IMR-90 (cell line): ENCODE measurements around the gene CLPTM1L. TPM values are rescaled to one million over a fixed set of nuclear protein-coding genes. Genes with fewer than 3 reads are reported as not detected.

ENCODE experiments used
- ATAC-seq: fragments of 200-7000 bp; cut with Tn5 transposase; 2 replicates; pipeline ENCODE4 v1.9.1; 2020; ENCODE audit warnings: low read depth, mild to moderate bottlenecking, moderate library complexity
- BruUV-seq: library from RNA; stranded (reverse); fragments of 400-500 nt; replicated peaks from 2 replicates; lab custom pipeline; 2021; lab: Mats Ljungman, UMichigan
- CTCF ChIA-PET: fragments of 300-600 bp; formaldehyde crosslinking; extraction: SDS; loops from one replicate; lab custom pipeline; 2021; ENCODE audit warnings: antibody characterized with exemption; lab: Yijun Ruan, JAX
- POLR2A ChIA-PET: fragments of 300-600 bp; sonication (Branson Sonifier 250); formaldehyde crosslinking; loops from one replicate; lab custom pipeline; 2022; ENCODE audit warnings: antibody characterized with exemption; ENCODE audit not compliant: unreplicated experiment; lab: Charles Lee
- DNase-seq: peaks from one replicate; pipeline ENCODE4 v3.0.0; 2013
- H2AFZ ChIP-seq: replicated peaks from 2 replicates; pipeline ENCODE3; 2013; ENCODE audit warnings: low read length, mild to moderate bottlenecking; ENCODE audit not compliant: poor library complexity
- H2AK5ac ChIP-seq: 2 replicates; pipeline ENCODE4 v1.6.1; 2013; ENCODE audit warnings: low read depth, low read length, inconsistent platforms
- H2AK9ac ChIP-seq: replicated peaks from 2 replicates; pipeline ENCODE3; 2013; ENCODE audit warnings: mild to moderate bottlenecking, low read depth, low read length, moderate library complexity; ENCODE audit not compliant: poor library complexity
- H2BK120ac ChIP-seq: 2 replicates; pipeline ENCODE4 v1.6.1; 2013; ENCODE audit warnings: low read depth, low read length, inconsistent platforms
- H2BK15ac ChIP-seq: 3 replicates; pipeline ENCODE4 v1.6.1; 2013; ENCODE audit warnings: low read depth, low read length, inconsistent platforms
- H2BK20ac ChIP-seq: 2 replicates; pipeline ENCODE4 v1.6.1; 2013; ENCODE audit warnings: low read depth, mild to moderate bottlenecking, inconsistent platforms, low read length, moderate library complexity
- H2BK5ac ChIP-seq: 2 replicates; pipeline ENCODE4 v1.6.1; 2013; ENCODE audit warnings: mild to moderate bottlenecking, low read depth, low read length, inconsistent platforms; ENCODE audit not compliant: poor library complexity, severe bottlenecking
- H3K14ac ChIP-seq: replicated peaks from 2 replicates; pipeline ENCODE4 v1.6.1; 2013; ENCODE audit warnings: low read depth, low read length, inconsistent platforms
- H3K18ac ChIP-seq: 2 replicates; pipeline ENCODE4 v1.6.1; 2013; ENCODE audit warnings: low read depth, low read length, control low read depth
- H3K23ac ChIP-seq: 2 replicates; pipeline ENCODE4 v1.6.1; 2013; ENCODE audit warnings: low read depth, low read length, inconsistent platforms
- H3K27ac ChIP-seq: 2 replicates; pipeline ENCODE4 v1.5.1; 2013; ENCODE audit warnings: mild to moderate bottlenecking, control low read depth, low read length; ENCODE audit not compliant: insufficient read depth
- H3K27me3 ChIP-seq: 2 replicates; pipeline ENCODE4 v1.6.1; 2013; ENCODE audit warnings: low read length; ENCODE audit not compliant: control insufficient read depth, insufficient read depth
- H3K36me3 ChIP-seq: 2 replicates; pipeline ENCODE4 v1.6.1; 2013; ENCODE audit warnings: low read length, mixed read lengths; ENCODE audit not compliant: control insufficient read depth, insufficient read depth
- H3K4ac ChIP-seq: 2 replicates; pipeline ENCODE4 v1.6.1; 2013; ENCODE audit warnings: low read depth, low read length, inconsistent platforms
- H3K4me1 ChIP-seq: 2 replicates; pipeline ENCODE4 v1.6.1; 2013; ENCODE audit warnings: low read length, mixed read lengths; ENCODE audit not compliant: control insufficient read depth, insufficient read depth
- H3K4me2 ChIP-seq: 2 replicates; pipeline ENCODE4 v1.6.1; 2013; ENCODE audit warnings: low read depth, mild to moderate bottlenecking, control low read depth, low read length, moderate library complexity
- H3K4me3 ChIP-seq: 2 replicates; pipeline ENCODE4 v1.5.1; 2013; ENCODE audit warnings: low read depth, mild to moderate bottlenecking, control low read depth, low read length, moderate library complexity; ENCODE audit not compliant: insufficient read depth
- H3K56ac ChIP-seq: 2 replicates; pipeline ENCODE4 v1.6.1; 2013; ENCODE audit warnings: low read length, inconsistent platforms; ENCODE audit not compliant: insufficient read depth; ENCODE audit errors: extremely low read depth
- H3K79me1 ChIP-seq, 2 experiments: 2 replicates each; pipeline ENCODE4 v1.6.1; 2013; ENCODE audit warnings: low read length in 2 of 2, inconsistent platforms in 1 of 2, low read depth in 1 of 2
- H3K9ac ChIP-seq: 2 replicates; pipeline ENCODE4 v1.6.1; 2013; ENCODE audit warnings: low read depth, low read length, control low read depth
- H3K9me1 ChIP-seq: 2 replicates; pipeline ENCODE4 v1.6.1; 2013; ENCODE audit warnings: low read length, inconsistent platforms; ENCODE audit not compliant: insufficient read depth
- H3K9me3 ChIP-seq: 2 replicates; pipeline ENCODE4 v1.6.1; 2013; ENCODE audit warnings: low read length; ENCODE audit not compliant: control insufficient read depth, insufficient read depth
- H4K20me1 ChIP-seq: 2 replicates; pipeline ENCODE4 v1.6.1; 2013; ENCODE audit warnings: low read length, inconsistent platforms; ENCODE audit not compliant: insufficient read depth
- H4K5ac ChIP-seq: 2 replicates; pipeline ENCODE4 v1.6.1; 2013; ENCODE audit warnings: mild to moderate bottlenecking, low read depth, low read length, control low read depth
- H4K8ac ChIP-seq, 2 experiments: 2 replicates each; pipeline ENCODE4 v1.6.1; 2013; ENCODE audit warnings: low read depth in 2 of 2, low read length in 2 of 2, control low read depth in 1 of 2, inconsistent platforms in 1 of 2
- H4K91ac ChIP-seq: 2 replicates; pipeline ENCODE4 v1.6.1; 2013; ENCODE audit warnings: low read depth, low read length, inconsistent platforms; ENCODE audit not compliant: insufficient read depth
- CEBPB ChIP-seq: IDR thresholded peaks from 2 replicates; pipeline ENCODE4 v1.6.1; 2012; ENCODE audit warnings: low read depth, low read length, improper control_type of control experiment
- CHD1 ChIP-seq: IDR thresholded peaks from 2 replicates; pipeline ENCODE4 v1.6.1; 2012; ENCODE audit warnings: low read depth, low read length, improper control_type of control experiment
- RCOR1 ChIP-seq: IDR thresholded peaks from 2 replicates; pipeline ENCODE4 v1.6.1; 2012; ENCODE audit warnings: mild to moderate bottlenecking, low read length, improper control_type of control experiment; ENCODE audit not compliant: insufficient replicate concordance
- SMC3 ChIP-seq: fragments of 150-350 bp; IDR thresholded peaks from 2 replicates; pipeline ENCODE4 v1.6.1; 2016; ENCODE audit warnings: low read depth, mild to moderate bottlenecking, antibody characterized with exemption, low read length, moderate library complexity
- WGBS, 2 experiments: methylation state at CpG; one replicate each; pipeline versions ENCODE4 v1.1.5 to v1.1.7; 2013; ENCODE audit warnings: missing lambda C conversion rate in 2 of 2; ENCODE audit not compliant: insufficient read length in 1 of 2; ENCODE audit errors: extremely low coverage in 2 of 2; 5-methylcytosine and 5-hydroxymethylcytosine counted together
- dilution Hi-C: fragments of 300-500 bp; cut with HindIII; formaldehyde crosslinking; loops from one replicate; pipeline ENCODE4 v1.14.3; 2018; ENCODE audit warnings: low sequenced_read_pairs; ENCODE audit not compliant: unreplicated experiment
- in situ Hi-C: fragments of 300-500 bp; cut with MboI; formaldehyde crosslinking; loops from 3 replicates; pipeline ENCODE4 v1.14.3; 2019; ENCODE audit warnings: low sequenced_read_pairs, inconsistent platforms, mixed read lengths
- intact Hi-C: fragments of 100-400 bp; cut with micrococcal nuclease; formaldehyde crosslinking; loops from 2 replicates; pipeline ENCODE4 v1.10.0; 2022
- polyA plus RNA-seq, 3 experiments: library from polyadenylated mRNA; depleted of rRNA; stranded (reverse); fragments of >200 nt; gene quantifications; 2 replicates each; pipeline ENCODE4 v1.2.3, GENCODE V29; 2012; ENCODE audit warnings: low replicate concordance in 1 of 3
- total RNA-seq: library from RNA; depleted of rRNA; stranded (reverse); fragments of >200 nt; gene quantifications from 2 replicates; pipeline ENCODE4 v1.2.3, GENCODE V29; 2012

CLPTM1L gene
- total and polyA plus RNA-seq, 2 of the 4 experiments (the other 2 are of a cell fraction) = 114 to 137 TPM

- TF ChIP-seq SMC3 = no peak
- TF ChIP-seq CHD1 = no peak
- no peak for TF ChIP-seq RCOR1
- TF ChIP-seq CEBPB = no peak
- H2AK9ac ChIP-seq = no peak overlapping the region
- H3K18ac ChIP-seq = no peak overlapping the region
- no peak overlapping the region for H4K8ac ChIP-seq
- CTCF ChIA-PET = no interaction called here
- no peak overlapping the region for H3K23ac ChIP-seq
- no peak overlapping the region for H2BK20ac ChIP-seq
- no peak overlapping the region for H3K27ac ChIP-seq
- no TSS peak for BruUV-seq
- peaks cover 3% of the 10 kb centered on the region; the same call in 1 of the 2 replicates for H3K4me1 ChIP-seq
- peaks cover 3% of the 10 kb centered on the region; the same call in 1 of the 2 replicates for H3K9me1 ChIP-seq
- 73% methylated on average over 12 of the region's 17 CpGs; no CpG with 5 or more reads in 1 of the 2 experiments for WGBS, 2 experiments
- in situ Hi-C loops (no loop called here), intact Hi-C loops (no loop called here), dilution Hi-C loops (no loop called here)
- H2AFZ ChIP-seq = no peak overlapping the region
- H3K4me3 ChIP-seq = no peak overlapping the region
- DNase-seq (no peak), ATAC-seq (no peak)
- H3K56ac ChIP-seq = no peak overlapping the region
- H3K36me3 ChIP-seq = no peaks in the 10 kb centered on the region
- peaks cover 42% of the 10 kb centered on the region for H3K27me3 ChIP-seq
- no peak overlapping the region for H3K9ac ChIP-seq
- no peaks in the 10 kb centered on the region; the same call in 1 of the 2 replicates for H4K20me1 ChIP-seq
- H3K9me3 ChIP-seq = peaks cover 3% of the 10 kb centered on the region; the same call in 1 of the 2 replicates
- H2BK5ac ChIP-seq = no peak overlapping the region
- H3K79me1 ChIP-seq = no peaks in the 10 kb centered on the region
- H4K91ac ChIP-seq = no peak overlapping the region
- no peak overlapping the region for H4K5ac ChIP-seq
- no peak overlapping the region for H2BK120ac ChIP-seq
- H3K4me2 ChIP-seq = no peak overlapping the region
- H2AK5ac ChIP-seq = no peak overlapping the region
- POLR2A ChIA-PET = no interaction called here
- no peak overlapping the region for H2BK15ac ChIP-seq
- H3K4ac ChIP-seq = no peak overlapping the region
- H3K14ac ChIP-seq = no peak overlapping the region
These were observed 38.4 kb upstream of the CLPTM1L start for GRCh38 chr5:1383344-1383743.
